PC-9 (cell line): ENCODE results near the gene GPR34. TPM values are rescaled to one million over a fixed set of nuclear protein-coding genes. Genes with fewer than 3 reads are reported as not detected.

Experiments used
- BruUV-seq: library from RNA; stranded (reverse); fragments of 400-500 nt; replicated peaks from 2 replicates; lab custom pipeline; 2021; lab: Mats Ljungman, UMichigan
- CTCF ChIA-PET: fragments of 300-600 bp; sonication (Branson Sonifier 250); formaldehyde crosslinking; loops from one replicate; lab custom pipeline; 2022; ENCODE audit warnings: antibody characterized with exemption; lab: Charles Lee
- POLR2A ChIA-PET: fragments of 300-600 bp; sonication (Branson Sonifier 250); formaldehyde crosslinking; loops from one replicate; lab custom pipeline; 2022; ENCODE audit warnings: antibody characterized with exemption; ENCODE audit not compliant: unreplicated experiment; lab: Charles Lee
- DNase-seq, 2 experiments: peaks; one replicate each; pipeline versions ENCODE4 v3.0.0 to v3.0.0-alpha.2; 2015 to 2022; ENCODE audit warnings: mixed read lengths in 1 of 2
- H2AFZ ChIP-seq: fragments of 200-600 bp; sonication (generic); 2 replicates; pipeline ENCODE4 v1.8.1; 2017; ENCODE audit warnings: antibody characterized with exemption
- H3F3A ChIP-seq: fragments of 200-600 bp; sonication (generic); 2 replicates; pipeline ENCODE4 v1.8.1; 2017; ENCODE audit warnings: antibody characterized with exemption, mild to moderate bottlenecking, low read depth; ENCODE audit not compliant: insufficient read depth
- H3K27ac ChIP-seq: fragments of 200-600 bp; sonication (generic); 2 replicates; pipeline ENCODE4 v1.6.1; 2016; ENCODE audit warnings: mixed run types
- H3K27me3 ChIP-seq: fragments of 200-600 bp; sonication (generic); 2 replicates; pipeline ENCODE4 v1.6.1; 2016; ENCODE audit warnings: low read depth, mixed run types; ENCODE audit not compliant: insufficient read depth
- H3K36me3 ChIP-seq: fragments of 200-600 bp; sonication (generic); 2 replicates; pipeline ENCODE4 v1.6.1; 2016; ENCODE audit warnings: low read depth, mixed run types
- H3K4me1 ChIP-seq: fragments of 200-600 bp; sonication (generic); replicated peaks from 2 replicates; pipeline ENCODE4 v1.6.1; 2016; ENCODE audit warnings: mixed run types; ENCODE audit not compliant: insufficient read depth
- H3K4me2 ChIP-seq: fragments of 200-600 bp; sonication (generic); 2 replicates; pipeline ENCODE4 v1.6.1; 2017; ENCODE audit warnings: mixed run types
- H3K4me3 ChIP-seq: fragments of 200-600 bp; sonication (generic); 2 replicates; pipeline ENCODE4 v1.6.1; 2016; ENCODE audit warnings: mixed run types
- H3K79me2 ChIP-seq: fragments of 200-600 bp; sonication (generic); 2 replicates; pipeline ENCODE4 v1.6.1; 2017; ENCODE audit warnings: low read depth, mixed run types
- H3K9me2 ChIP-seq: fragments of 200-600 bp; sonication (generic); 2 replicates; pipeline ENCODE4 v1.8.1; 2017; ENCODE audit warnings: mild to moderate bottlenecking; ENCODE audit not compliant: insufficient read depth
- H3K9me3 ChIP-seq: fragments of 200-600 bp; sonication (generic); 2 replicates; pipeline ENCODE4 v1.8.1; 2016; ENCODE audit warnings: low read depth; ENCODE audit not compliant: insufficient read depth
- H4K20me1 ChIP-seq: fragments of 200-600 bp; sonication (generic); 2 replicates; pipeline ENCODE4 v1.8.1; 2017; ENCODE audit not compliant: insufficient read depth
- EZH2 ChIP-seq: fragments of 200-600 bp; sonication (generic); IDR thresholded peaks from 2 replicates; pipeline ENCODE4 v1.8.0; 2017; ENCODE audit warnings: antibody characterized with exemption, low read depth
- intact Hi-C: fragments of 100-400 bp; cut with micrococcal nuclease; formaldehyde crosslinking; loops from one replicate; pipeline ENCODE4 v1.10.0; 2022; ENCODE audit not compliant: unreplicated experiment
- total RNA-seq: library from RNA; stranded (reverse); gene quantifications from 2 replicates; pipeline ENCODE4 v1.2.3, GENCODE V29; 2021
- TF ChIP-seq, protein P1 (sequence below): fragments of 200-600 bp; sonication (generic); conservative IDR thresholded peaks from 2 replicates; pipeline ENCODE4 v1.6.1; 2017; ENCODE audit warnings: mixed run types, antibody characterized with exemption, mild to moderate bottlenecking, moderate library complexity

GPR34 gene
- total RNA-seq, 1 experiment from 2014 or later: not detected

DNA sequence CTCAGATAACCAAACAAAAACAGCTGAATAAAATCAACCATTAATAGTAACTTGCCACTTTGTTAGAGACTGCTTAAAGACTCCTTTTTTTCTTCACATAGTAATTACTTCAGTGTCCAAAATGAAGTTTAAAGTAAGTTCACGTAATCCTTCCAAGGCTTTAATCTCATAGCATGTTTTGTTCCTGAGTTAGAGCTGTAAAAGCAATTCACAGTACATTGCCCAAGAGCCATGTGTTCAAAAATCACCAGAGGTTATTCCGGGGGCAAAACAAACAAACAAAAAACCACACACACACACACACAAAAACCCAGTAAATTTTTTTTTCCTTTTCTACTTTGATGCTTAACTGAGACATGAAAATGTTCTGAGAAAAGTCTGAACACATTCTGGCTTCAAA, 41.3 kb downstream of the GPR34 start:
- intact Hi-C loops: no loop called here
- BruUV-seq: no TSS peak
- no peak overlapping the region for H3K4me3 ChIP-seq
- POLR2A ChIA-PET: no interaction called here
- H3K4me1 ChIP-seq: no peaks in the 10 kb centered on the region
- H3K27me3 ChIP-seq: no peaks in the 10 kb centered on the region
- H3K27ac ChIP-seq: no peak overlapping the region
- no peak for TF ChIP-seq EZH2
- TF ChIP-seq, protein P1, sequence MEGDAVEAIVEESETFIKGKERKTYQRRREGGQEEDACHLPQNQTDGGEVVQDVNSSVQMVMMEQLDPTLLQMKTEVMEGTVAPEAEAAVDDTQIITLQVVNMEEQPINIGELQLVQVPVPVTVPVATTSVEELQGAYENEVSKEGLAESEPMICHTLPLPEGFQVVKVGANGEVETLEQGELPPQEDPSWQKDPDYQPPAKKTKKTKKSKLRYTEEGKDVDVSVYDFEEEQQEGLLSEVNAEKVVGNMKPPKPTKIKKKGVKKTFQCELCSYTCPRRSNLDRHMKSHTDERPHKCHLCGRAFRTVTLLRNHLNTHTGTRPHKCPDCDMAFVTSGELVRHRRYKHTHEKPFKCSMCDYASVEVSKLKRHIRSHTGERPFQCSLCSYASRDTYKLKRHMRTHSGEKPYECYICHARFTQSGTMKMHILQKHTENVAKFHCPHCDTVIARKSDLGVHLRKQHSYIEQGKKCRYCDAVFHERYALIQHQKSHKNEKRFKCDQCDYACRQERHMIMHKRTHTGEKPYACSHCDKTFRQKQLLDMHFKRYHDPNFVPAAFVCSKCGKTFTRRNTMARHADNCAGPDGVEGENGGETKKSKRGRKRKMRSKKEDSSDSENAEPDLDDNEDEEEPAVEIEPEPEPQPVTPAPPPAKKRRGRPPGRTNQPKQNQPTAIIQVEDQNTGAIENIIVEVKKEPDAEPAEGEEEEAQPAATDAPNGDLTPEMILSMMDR: no peak
- no peak overlapping the region for H3K4me2 ChIP-seq
- H2AFZ ChIP-seq: no peak overlapping the region
- CTCF ChIA-PET: no interaction called here
- DNase-seq: no peak
- H3K9me2 ChIP-seq: no peaks in the 10 kb centered on the region
- H3F3A ChIP-seq: no peaks in the 10 kb centered on the region
- H3K36me3 ChIP-seq: no peaks in the 10 kb centered on the region
- H4K20me1 ChIP-seq: no peaks in the 10 kb centered on the region
- H3K9me3 ChIP-seq: no peaks in the 10 kb centered on the region
- H3K79me2 ChIP-seq: no peaks in the 10 kb centered on the region

DNA sequence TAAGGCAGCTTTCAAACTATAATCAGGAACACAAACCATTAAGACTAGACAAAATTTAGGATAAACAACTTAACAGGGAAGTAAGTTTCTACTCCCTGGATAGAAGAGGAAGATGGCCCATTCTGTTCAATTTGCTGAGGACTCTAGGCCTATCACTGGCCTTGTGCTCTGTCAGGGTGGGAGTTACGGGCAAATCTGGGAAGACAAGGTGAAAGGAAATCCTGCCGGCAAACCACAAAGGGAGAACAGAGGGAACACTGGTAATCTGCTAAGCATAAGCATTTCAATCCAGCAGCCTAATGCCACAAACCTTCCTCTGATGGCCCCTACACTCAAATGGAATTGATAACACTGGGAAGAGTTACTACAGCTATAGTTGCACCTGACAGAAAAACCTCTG, 43.5 kb downstream of the GPR34 start:
- ChIA-PET CTCF (no interaction called here), POLR2A (no interaction called here)
- Histone ChIP-seq H3K4me3 (no peak overlapping the region), H3K27ac (no peak overlapping the region), H2AFZ (no peak overlapping the region), H3K4me1 (no peaks in the 10 kb centered on the region), H3K9me2 (no peaks in the 10 kb centered on the region), H3K79me2 (no peaks in the 10 kb centered on the region), H3K4me2 (no peak overlapping the region), H3K36me3 (no peaks in the 10 kb centered on the region), H3F3A (no peaks in the 10 kb centered on the region), H3K9me3 (no peaks in the 10 kb centered on the region), H3K27me3 (no peaks in the 10 kb centered on the region), H4K20me1 (no peaks in the 10 kb centered on the region)
- no peak for DNase-seq
- TF ChIP-seq EZH2: no peak
- TF ChIP-seq, protein P1: no peak
- no TSS peak for BruUV-seq
- intact Hi-C loops: no loop called here

DNA sequence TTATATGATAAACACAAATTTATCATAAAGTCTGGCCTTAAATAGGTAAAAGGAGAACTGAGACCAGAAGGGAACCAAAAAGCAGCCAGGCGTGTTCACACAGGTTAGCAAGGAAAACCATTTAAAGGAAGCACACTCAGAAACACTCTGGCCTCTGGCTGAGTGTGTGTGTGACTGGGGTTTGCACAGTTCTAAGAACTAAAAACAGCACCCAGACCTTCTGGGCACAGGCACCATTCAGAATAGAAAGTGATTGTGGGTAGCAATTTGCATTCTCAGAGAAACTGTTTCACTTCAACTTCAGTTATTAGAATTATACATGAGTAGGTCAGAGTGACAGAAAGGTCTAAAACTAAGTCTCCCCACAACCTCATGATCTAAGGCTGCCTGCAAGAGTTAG, 45.2 kb downstream of the GPR34 start:
- H2AFZ ChIP-seq: no peak overlapping the region
- TF ChIP-seq, protein P1: no peak
- TF ChIP-seq EZH2: no peak
- BruUV-seq: no TSS peak
- H3K79me2 ChIP-seq: no peaks in the 10 kb centered on the region
- DNase-seq: no peak
- H4K20me1 ChIP-seq: no peaks in the 10 kb centered on the region
- no peaks in the 10 kb centered on the region for H3K9me3 ChIP-seq
- no peaks in the 10 kb centered on the region for H3K9me2 ChIP-seq
- intact Hi-C loops: no loop called here
- no peaks in the 10 kb centered on the region for H3F3A ChIP-seq
- ChIA-PET POLR2A (no interaction called here), CTCF (no interaction called here)
- no peaks in the 10 kb centered on the region for H3K36me3 ChIP-seq
- no peaks in the 10 kb centered on the region for H3K4me1 ChIP-seq
- H3K27me3 ChIP-seq: no peaks in the 10 kb centered on the region
- H3K27ac ChIP-seq: no peak overlapping the region
- H3K4me2 ChIP-seq: no peak overlapping the region
- no peak overlapping the region for H3K4me3 ChIP-seq
